ENCODE results near the gene SLC25A30.
"Not testable (repeated sequence)": the region's sequence is repeated elsewhere in the genome, so short reads cannot be mapped to it uniquely, and the experiment has no call there.

- not testable (repeated sequence) for TF ChIP-seq EZH2 (IDR thresholded peaks at IDR 0.05); POLR2AphosphoS5 (IDR thresholded peaks at IDR 0.05; ENCODE audit: borderline replicate concordance, low read depth, low read length); FOXP2 (optimal IDR thresholded peaks at IDR 0.05; ENCODE audit: control extremely low read depth, extremely low read length, insufficient read depth)
These were observed 31.1 kb downstream of the SLC25A30 start for GRCh38 chr13:45386892-45387575.
